ENCODE data around the gene CRACR2A. TPM values are rescaled to one million over a fixed set of nuclear protein-coding genes. Genes with fewer than 3 reads are reported as not detected.

The CRACR2A gene
- total and polyA plus RNA-seq, 10 of the 15 experiments (the other 5 are each of a cell fraction or from before 2014, with no cell fraction given): 2.1 to 18.0 (median 13.2) TPM

DNA sequence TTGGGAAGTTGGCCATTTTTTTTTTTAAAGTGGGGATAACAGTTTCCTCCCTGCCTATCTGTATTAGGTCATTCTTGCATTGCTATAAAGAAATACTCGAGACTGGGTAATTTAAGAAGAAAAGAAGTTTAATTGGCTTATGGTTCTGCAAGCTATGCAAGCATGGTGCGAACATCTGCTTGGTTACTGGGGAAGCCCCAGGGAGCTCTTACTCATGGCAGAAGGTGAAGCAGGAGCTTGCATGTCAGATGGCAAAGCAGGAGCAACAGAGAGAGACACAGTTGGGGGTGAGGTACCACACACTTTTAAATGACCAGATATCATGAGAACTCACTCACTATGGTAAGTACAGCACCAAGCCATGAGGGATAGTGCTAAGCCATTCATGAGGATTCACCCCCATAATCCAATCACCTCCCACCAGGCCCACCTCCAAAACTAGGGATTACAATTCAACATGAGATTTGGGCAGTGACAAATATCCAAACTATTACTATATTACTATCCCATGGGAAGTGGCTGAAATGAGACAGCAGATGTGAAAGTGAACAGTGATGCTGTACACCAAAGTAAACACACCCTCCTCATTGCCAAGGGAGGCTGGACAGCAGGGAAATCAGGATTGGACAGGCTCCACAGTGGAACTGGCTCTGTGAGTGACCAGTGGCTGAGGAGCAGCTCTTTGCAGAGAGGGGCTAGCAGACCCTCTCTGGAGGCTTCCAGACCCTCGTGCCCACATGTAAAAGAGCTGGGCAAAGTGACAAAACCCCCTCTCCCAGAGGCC, 40.5 kb downstream of the CRACR2A start:
- no peaks in the 10 kb centered on the region for H3K79me2 ChIP-seq (ENCODE audit: control insufficient read depth, insufficient read depth, low read length)
- ChIA-PET RAD21 (ENCODE audit: unreplicated experiment) (no interaction called here), POLR2A (no interaction called here), CTCF (no interaction called here), SMC1A (ENCODE audit: uncharacterized antibody, unreplicated experiment) (no interaction called here)
- intact Hi-C loops (cut with micrococcal nuclease; ENCODE audit: unreplicated experiment): no loop called here
- no peaks in the 10 kb centered on the region for H3K27me3 ChIP-seq (replicated peaks in 1 of 2; ENCODE audit: control insufficient read depth in 2 of 2, insufficient read depth in 2 of 2, low read length in 1 of 2)
- H3K4me1 ChIP-seq (ENCODE audit: control insufficient read depth, insufficient read depth, low read length): no peaks in the 10 kb centered on the region
- 83% methylated on average over 3 of the region's 3 CpGs for WGBS (ENCODE audit: insufficient coverage, insufficient replicate concordance, low lambda C conversion rate, missing lambda C conversion rate)
- no peak overlapping the region for H3K9ac ChIP-seq (ENCODE audit: control insufficient read depth, insufficient read depth, low read length)
- no TSS peak for BruUV-seq (replicated peaks)
- H3K4me2 ChIP-seq (ENCODE audit: control insufficient read depth, insufficient read depth): no peak overlapping the region
- TF ChIP-seq, protein P1, sequence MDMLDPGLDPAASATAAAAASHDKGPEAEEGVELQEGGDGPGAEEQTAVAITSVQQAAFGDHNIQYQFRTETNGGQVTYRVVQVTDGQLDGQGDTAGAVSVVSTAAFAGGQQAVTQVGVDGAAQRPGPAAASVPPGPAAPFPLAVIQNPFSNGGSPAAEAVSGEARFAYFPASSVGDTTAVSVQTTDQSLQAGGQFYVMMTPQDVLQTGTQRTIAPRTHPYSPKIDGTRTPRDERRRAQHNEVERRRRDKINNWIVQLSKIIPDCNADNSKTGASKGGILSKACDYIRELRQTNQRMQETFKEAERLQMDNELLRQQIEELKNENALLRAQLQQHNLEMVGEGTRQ (IDR thresholded peaks at IDR 0.05; ENCODE audit: borderline replicate concordance, low read depth, low read length): no peak
- no peak for TF ChIP-seq NFXL1 (IDR thresholded peaks at IDR 0.05; ENCODE audit: borderline replicate concordance)
- no peak for TF ChIP-seq BMI1 (IDR thresholded peaks at IDR 0.05; ENCODE audit: borderline replicate concordance)
- TF ChIP-seq, protein P2, sequence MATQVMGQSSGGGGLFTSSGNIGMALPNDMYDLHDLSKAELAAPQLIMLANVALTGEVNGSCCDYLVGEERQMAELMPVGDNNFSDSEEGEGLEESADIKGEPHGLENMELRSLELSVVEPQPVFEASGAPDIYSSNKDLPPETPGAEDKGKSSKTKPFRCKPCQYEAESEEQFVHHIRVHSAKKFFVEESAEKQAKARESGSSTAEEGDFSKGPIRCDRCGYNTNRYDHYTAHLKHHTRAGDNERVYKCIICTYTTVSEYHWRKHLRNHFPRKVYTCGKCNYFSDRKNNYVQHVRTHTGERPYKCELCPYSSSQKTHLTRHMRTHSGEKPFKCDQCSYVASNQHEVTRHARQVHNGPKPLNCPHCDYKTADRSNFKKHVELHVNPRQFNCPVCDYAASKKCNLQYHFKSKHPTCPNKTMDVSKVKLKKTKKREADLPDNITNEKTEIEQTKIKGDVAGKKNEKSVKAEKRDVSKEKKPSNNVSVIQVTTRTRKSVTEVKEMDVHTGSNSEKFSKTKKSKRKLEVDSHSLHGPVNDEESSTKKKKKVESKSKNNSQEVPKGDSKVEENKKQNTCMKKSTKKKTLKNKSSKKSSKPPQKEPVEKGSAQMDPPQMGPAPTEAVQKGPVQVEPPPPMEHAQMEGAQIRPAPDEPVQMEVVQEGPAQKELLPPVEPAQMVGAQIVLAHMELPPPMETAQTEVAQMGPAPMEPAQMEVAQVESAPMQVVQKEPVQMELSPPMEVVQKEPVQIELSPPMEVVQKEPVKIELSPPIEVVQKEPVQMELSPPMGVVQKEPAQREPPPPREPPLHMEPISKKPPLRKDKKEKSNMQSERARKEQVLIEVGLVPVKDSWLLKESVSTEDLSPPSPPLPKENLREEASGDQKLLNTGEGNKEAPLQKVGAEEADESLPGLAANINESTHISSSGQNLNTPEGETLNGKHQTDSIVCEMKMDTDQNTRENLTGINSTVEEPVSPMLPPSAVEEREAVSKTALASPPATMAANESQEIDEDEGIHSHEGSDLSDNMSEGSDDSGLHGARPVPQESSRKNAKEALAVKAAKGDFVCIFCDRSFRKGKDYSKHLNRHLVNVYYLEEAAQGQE (IDR thresholded peaks at IDR 0.05; ENCODE audit: low read depth, low read length): no peak
- no peak for TF ChIP-seq SIN3A (IDR thresholded peaks at IDR 0.05; ENCODE audit: low read depth, low read length)
- TF ChIP-seq BCL11A (IDR thresholded peaks at IDR 0.05; ENCODE audit: low read depth, low read length): no peak
- TF ChIP-seq CHD2 (IDR thresholded peaks at IDR 0.05; ENCODE audit: borderline replicate concordance, low read depth, low read length): no peak
- no peak for TF ChIP-seq PAX8 (IDR thresholded peaks at IDR 0.05)
- no peak for TF ChIP-seq NR2C1 (IDR thresholded peaks at IDR 0.05)
- no peak for TF ChIP-seq STAT1 (conservative IDR thresholded peaks at IDR 0.05)
- TF ChIP-seq IKZF2 (IDR thresholded peaks at IDR 0.05): no peak
- TF ChIP-seq MXI1 (IDR thresholded peaks at IDR 0.05; ENCODE audit: low read depth, low read length): no peak
- TF ChIP-seq SMC3 (IDR thresholded peaks at IDR 0.05; ENCODE audit: borderline replicate concordance, low read length): no peak
- DNase-seq (ENCODE audit: low read depth, low spot score): no peak
- no peak overlapping the region for H3K4me3 ChIP-seq
- no peaks in the 10 kb centered on the region for H3K9me3 ChIP-seq (replicated peaks; ENCODE audit: control insufficient read depth, insufficient read depth, low read length)
- FAIRE-seq: no peak
- H4K20me1 ChIP-seq (ENCODE audit: control insufficient read depth, insufficient read depth): no peaks in the 10 kb centered on the region
- ATAC-seq: no peak
- in situ Hi-C loops (cut with MboI): no loop called here
- no peak overlapping the region for H2AFZ ChIP-seq (ENCODE audit: control insufficient read depth, low read depth, low read length)
- no peak overlapping the region for H3K27ac ChIP-seq (ENCODE audit: control insufficient read depth, insufficient read depth)
- H3K36me3 ChIP-seq (ENCODE audit: control insufficient read depth in 2 of 2, insufficient read depth in 2 of 2, low read length in 1 of 2): no peaks in the 10 kb centered on the region; a peak in 1 of 4 replicates

Measured in GM12878 (cell line).